ENCODE data around the gene NTM.

Gene NTM

DNA sequence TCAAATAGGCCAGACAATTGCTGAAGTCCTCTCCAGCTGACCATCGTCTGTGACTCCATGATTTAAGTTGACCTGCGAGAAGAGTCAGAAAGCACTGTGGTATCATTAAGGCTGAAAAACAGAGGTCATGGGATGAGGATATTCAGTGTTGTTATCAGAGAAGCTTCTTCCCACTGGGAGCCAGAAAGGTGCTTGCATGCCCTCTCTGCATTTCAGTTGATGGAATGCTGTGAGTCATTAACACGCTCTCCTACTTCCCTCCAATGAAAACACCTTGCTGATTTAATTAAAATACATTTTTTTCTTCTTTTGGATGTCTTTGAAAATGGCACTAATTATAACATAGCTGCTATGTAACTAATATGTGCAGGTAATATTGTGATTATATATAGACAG, 667.0 kb downstream of the NTM start:
- no peak for DNase-seq

DNA sequence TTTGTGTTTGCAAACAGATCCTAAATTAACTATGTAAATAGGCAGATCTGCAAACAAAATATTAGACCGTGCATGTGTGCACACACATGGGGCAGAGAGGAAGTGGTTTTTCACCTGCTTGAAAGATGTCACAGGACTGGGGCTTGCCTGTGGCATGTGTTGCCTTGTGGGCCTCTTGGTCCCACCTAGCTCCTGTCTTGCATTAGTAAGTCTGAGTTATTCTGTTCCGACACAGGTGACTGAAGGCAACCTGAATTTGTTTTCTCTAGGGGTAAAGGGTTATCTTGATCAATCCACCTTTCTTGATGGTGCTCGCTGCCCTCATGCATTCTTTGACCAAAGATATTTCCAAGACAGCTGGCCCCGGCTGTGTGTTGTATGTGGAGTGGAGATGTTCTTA, 667.5 kb downstream of the NTM start:
- no peak for DNase-seq

- no peak for DNase-seq
These were observed 669.1 kb downstream of the NTM start for GRCh38 chr11:132039521-132039920.

GRCh38 chr11:132042296-132042695, 671.9 kb downstream of the NTM start:
- DNase-seq = no peak

GRCh38 chr11:132043714-132044113, 673.3 kb downstream of the NTM start:
- no peak for DNase-seq

GRCh38 chr11:132045107-132045506, 674.7 kb downstream of the NTM start:
- DNase-seq = no peak

GRCh38 chr11:132046288-132046865, 676.0 kb downstream of the NTM start:
- DNase-seq = no peak

DNA sequence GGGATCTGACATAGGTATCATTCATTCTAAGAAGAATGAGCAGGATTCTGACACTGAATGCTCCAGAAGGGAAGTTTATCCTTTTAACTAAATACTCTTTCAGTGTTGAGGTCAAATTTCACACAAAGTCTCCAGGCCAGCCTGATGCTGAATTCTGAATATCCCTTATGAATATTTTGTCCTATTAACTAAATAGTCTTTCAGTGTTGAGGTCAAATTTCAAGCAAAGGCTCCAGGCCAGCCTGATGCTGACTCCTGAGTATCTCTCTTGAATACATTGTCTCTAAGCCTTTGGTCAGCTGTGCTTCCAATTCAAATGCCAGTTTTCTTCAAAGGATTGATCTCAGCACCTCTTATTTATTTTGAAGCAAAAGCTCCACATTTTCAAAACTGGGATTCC, 676.8 kb downstream of the NTM start:
- DNase-seq = no peak

- no peak for DNase-seq
These were observed 677.6 kb downstream of the NTM start for GRCh38 chr11:132048040-132048439.

DNA sequence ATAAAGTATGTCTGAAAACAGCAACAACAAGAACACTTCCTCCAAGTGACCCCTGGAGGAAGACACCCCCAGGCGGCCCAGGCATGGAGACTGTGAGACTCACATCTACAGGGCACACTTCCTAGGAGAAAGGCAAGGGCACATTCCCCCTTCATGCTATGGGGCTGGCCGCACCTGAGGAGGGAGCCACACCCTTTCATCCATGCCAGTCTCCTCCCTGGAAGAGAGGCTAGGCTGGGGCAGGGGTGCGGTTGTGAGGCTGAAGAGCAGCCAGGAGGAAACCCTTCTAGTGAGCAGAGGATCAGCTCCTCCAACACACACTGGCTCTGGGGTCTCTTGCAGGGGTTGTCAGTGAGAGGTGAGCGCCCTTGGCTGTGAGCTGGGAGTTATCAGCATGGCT, 678.8 kb downstream of the NTM start:
- DNase-seq = no peak

GRCh38 chr11:132050049-132050448, 679.6 kb downstream of the NTM start:
- no peak for DNase-seq

DNA sequence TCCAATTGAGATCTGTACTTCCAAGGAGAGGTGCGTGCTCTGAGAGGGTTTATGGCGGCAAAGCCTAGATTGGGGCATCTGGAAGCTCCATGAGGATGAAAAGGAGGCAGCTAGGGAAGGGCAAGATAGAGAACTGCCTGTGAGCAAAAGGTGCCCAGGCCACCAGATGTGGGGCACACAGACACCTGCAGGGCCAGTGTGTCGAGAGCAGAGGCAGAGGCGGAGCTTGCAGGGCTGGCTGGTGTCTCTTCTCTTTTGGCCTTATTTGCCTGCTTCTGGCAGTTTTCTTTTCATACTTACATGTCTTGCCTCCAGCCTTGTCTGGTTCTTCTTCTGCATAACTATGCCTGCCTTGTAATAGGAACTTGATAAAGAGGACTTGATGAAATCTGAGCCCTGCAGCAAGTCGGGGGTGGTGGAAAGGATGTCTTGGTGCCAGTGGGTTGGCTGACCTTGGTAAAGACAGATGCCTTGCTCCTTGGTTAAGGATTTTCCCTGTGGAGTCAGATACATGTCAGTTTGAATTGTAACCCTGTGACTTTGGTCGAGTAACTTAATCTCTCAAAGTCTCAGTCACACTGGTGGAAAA, 680.3 kb downstream of the NTM start:
- no peak for DNase-seq

- no peak for DNase-seq
These were observed 681.3 kb downstream of the NTM start for GRCh38 chr11:132051704-132052103.

DNA sequence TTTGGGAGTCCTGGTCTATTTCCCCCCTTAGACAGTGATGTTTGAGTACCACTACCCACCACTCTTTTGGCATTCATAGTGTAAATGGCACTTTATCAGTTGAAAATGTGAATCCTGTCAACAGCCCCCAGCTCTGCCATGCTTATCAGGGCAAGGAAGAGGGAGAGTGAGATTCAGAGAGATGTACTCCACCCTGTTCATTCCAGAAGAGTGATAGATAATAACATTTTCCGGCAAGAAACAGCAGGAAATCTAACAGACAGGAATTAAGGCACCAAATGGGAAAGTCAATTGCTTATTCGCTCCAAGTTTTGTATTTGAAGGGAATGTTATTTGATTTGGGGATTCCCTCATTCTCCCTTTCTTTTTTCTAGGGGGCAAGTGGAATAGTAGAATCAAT, 681.9 kb downstream of the NTM start:
- no peak for DNase-seq

GRCh38 chr11:132052904-132053303, 682.5 kb downstream of the NTM start:
- no peak for DNase-seq

GRCh38 chr11:132054822-132055221, 684.4 kb downstream of the NTM start:
- DNase-seq = no peak

DNA sequence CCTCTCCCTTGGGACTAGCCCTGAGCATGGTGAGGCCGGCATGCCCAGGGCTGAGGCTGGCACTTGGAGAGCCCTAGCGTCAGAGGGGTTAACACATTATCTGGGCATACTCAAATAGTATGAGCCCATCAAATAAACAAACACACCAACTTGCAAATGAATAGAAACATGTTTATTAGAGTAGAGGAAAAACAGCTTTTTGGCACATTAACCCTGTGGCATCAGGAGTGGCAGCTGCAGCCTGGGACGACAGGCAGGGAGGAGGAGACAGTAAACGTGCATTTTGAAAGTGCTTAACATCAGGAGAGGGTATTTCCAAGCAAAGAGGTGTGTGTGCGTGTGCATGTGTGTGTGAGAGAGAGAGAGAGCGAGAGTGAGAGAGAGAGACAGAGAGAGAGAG, 684.9 kb downstream of the NTM start:
- no peak for DNase-seq

GRCh38 chr11:132056689-132057088, 686.3 kb downstream of the NTM start:
- DNase-seq = no peak

DNA sequence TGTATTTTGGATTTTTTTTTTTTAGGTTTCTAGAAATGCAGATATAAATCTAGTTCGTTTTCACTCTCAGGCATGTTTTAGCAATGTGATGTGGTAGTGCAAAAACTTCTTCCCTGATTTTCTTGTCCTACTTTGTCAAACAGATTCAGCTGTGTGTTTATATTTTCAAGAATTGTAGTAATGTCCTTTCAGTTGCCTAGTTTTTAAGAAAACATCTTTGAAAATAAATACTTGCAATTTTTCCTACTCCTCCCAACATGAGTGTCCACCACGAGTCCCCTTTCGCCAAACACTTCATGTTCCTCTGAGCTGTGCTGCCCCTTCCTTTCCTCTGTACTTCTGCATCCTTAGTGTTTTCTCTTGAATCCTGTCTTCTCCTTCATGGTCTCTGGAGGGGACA, 686.9 kb downstream of the NTM start:
- no peak for DNase-seq

GRCh38 chr11:132058211-132058772, 687.9 kb downstream of the NTM start:
- DNase-seq = no peak

DNA sequence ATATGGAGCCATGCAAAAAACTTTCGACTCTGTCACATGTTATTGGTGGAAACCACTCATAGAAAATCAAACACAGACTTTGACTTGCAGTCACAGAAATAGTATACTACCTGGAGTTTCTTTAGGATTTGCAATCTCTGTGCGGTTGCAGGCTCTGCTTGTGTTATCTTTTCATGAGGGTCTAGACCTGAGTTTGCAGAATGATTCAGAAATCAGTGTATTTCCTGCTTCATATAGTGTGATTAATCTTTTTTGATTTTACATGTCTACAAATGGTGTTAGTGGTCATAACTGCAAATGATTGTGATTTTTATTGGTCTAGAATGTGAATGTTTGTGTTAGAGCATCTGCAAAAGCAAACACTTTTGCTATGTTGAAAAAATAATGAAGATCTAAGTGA, 690.2 kb downstream of the NTM start:
- no peak for DNase-seq

GRCh38 chr11:132062031-132062430, 691.6 kb downstream of the NTM start:
- no peak for DNase-seq

DNA sequence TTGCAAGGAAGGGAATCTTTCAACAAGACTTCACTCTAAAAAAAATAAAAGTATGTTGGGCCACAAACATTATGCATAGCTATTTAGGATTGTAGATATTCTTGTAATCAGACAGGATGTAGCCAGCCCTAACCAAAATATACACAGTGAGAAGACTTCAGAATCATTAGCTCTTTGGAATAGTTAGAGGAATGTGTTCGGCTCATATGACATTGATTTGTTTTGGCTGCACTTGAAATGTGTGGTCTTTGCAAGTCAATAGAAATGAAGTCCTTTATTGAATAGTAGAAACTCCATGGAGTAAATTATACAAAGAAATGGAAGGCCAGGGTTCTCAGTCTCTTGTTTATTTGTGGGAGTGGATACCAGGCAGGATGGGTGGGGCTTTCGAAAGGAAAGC, 692.1 kb downstream of the NTM start:
- no peak for DNase-seq

- no peak for DNase-seq
These were observed 694.7 kb downstream of the NTM start for GRCh38 chr11:132064987-132065620.

GRCh38 chr11:132068556-132068955, 698.1 kb downstream of the NTM start:
- no peak for DNase-seq
